Liver (tissue), 9 donors: ENCODE results near the gene CREB5. TPM values are rescaled to one million over a fixed set of nuclear protein-coding genes. Genes with fewer than 3 reads are reported as not detected.

Experiments
- DNase-seq: peaks from one replicate; pipeline ENCODE4 v3.0.0-alpha.2; 2017; ENCODE audit warnings: low spot score
- H3K27ac ChIP-seq, 2 donors: one replicate each; pipeline ENCODE4 v1.7.0; 2013; ENCODE audit warnings: inconsistent platforms in 2 of 2, low read length in 2 of 2, control low read depth in 1 of 2, low read depth in 1 of 2, mild to moderate bottlenecking in 1 of 2
- H3K27me3 ChIP-seq, 4 donors: one replicate each; pipeline versions ENCODE4 v1.6.1 to v1.7.0; 2013; ENCODE audit warnings: low read length in 3 of 4, inconsistent platforms in 1 of 4, mild to moderate bottlenecking in 1 of 4, moderate library complexity in 1 of 4; ENCODE audit not compliant: control insufficient read depth in 4 of 4, insufficient read depth in 4 of 4
- H3K36me3 ChIP-seq, 4 donors: one replicate each; pipeline versions ENCODE4 v1.6.1 to v1.7.0; 2013; ENCODE audit warnings: low read length in 3 of 4, mild to moderate bottlenecking in 3 of 4, low read depth in 1 of 4, moderate library complexity in 1 of 4; ENCODE audit not compliant: control insufficient read depth in 4 of 4, insufficient read depth in 3 of 4
- H3K4me1 ChIP-seq, 4 donors: one replicate each; pipeline versions ENCODE4 v1.6.1 to v1.7.0; 2013; ENCODE audit warnings: low read length in 3 of 4, mild to moderate bottlenecking in 3 of 4, moderate library complexity in 1 of 4; ENCODE audit not compliant: control insufficient read depth in 4 of 4, insufficient read depth in 4 of 4
- H3K4me3 ChIP-seq, 3 donors: one replicate each; pipeline versions ENCODE4 v1.6.1 to v1.7.0; 2013; ENCODE audit warnings: low read length in 3 of 3, control low read depth in 1 of 3, low read depth in 1 of 3, mild to moderate bottlenecking in 1 of 3
- H3K9ac ChIP-seq, 2 donors: one replicate each; pipeline ENCODE4 v1.7.0; 2013; ENCODE audit warnings: low read length in 2 of 2, mild to moderate bottlenecking in 2 of 2, moderate library complexity in 2 of 2, control low read depth in 1 of 2, low read depth in 1 of 2
- H3K9me3 ChIP-seq, 4 donors: one replicate each; pipeline versions ENCODE4 v1.6.1 to v1.7.0; 2013; ENCODE audit warnings: low read length in 3 of 4; ENCODE audit not compliant: control insufficient read depth in 4 of 4
- ATF3 ChIP-seq: IDR thresholded peaks from 2 replicates; pipeline ENCODE4 v1.6.1; 2016; ENCODE audit warnings: antibody characterized with exemption
- EGR1 ChIP-seq, 2 donors: IDR thresholded peaks; 2 replicates each; pipeline ENCODE4 v1.6.1; 2016 to 2018; ENCODE audit warnings: antibody characterized with exemption in 2 of 2, low read depth in 2 of 2
- FOXA1 ChIP-seq: IDR thresholded peaks from 2 replicates; pipeline ENCODE4 v1.6.1; 2016; ENCODE audit warnings: antibody characterized with exemption
- FOXA2 ChIP-seq: IDR thresholded peaks from 2 replicates; pipeline ENCODE4 v1.6.1; 2016; ENCODE audit warnings: antibody characterized with exemption
- GABPA ChIP-seq, 2 donors: IDR thresholded peaks in 1 of 2; conservative IDR thresholded peaks in 1 of 2; 2 replicates each; pipeline ENCODE4 v1.6.1; 2016; ENCODE audit warnings: antibody characterized with exemption in 2 of 2, mild to moderate bottlenecking in 1 of 2, moderate library complexity in 1 of 2
- HNF4A ChIP-seq, 2 donors: conservative IDR thresholded peaks; 2 replicates each; pipeline ENCODE4 v1.6.1; 2016; ENCODE audit warnings: antibody characterized with exemption in 2 of 2, mild to moderate bottlenecking in 2 of 2
- MAX ChIP-seq: IDR thresholded peaks from 2 replicates; pipeline ENCODE4 v1.6.1; 2016; ENCODE audit warnings: antibody characterized with exemption
- NR2F2 ChIP-seq: IDR thresholded peaks from 2 replicates; pipeline ENCODE4 v1.6.1; 2016; ENCODE audit warnings: antibody characterized with exemption
- SP1 ChIP-seq: IDR thresholded peaks from 2 replicates; pipeline ENCODE4 v1.6.1; 2018; ENCODE audit warnings: antibody characterized with exemption, mild to moderate bottlenecking
- whole genome bisulfite sequencing: extraction: QIAGEN DNeasy Blood & Tissue Kit; methylation state at CpG from one replicate; pipeline ENCODE4 v1.1.7; 2013; 5-methylcytosine and 5-hydroxymethylcytosine counted together
- polyA plus RNA-seq, 2 donors: library from polyadenylated mRNA; stranded (reverse) in 1 of 2; unstranded in 1 of 2; fragments of 200-250 nt in 1 of 2; fragments of >200 nt in 1 of 2; fragmentation: Nextera tagmentation in 1 of 2; extraction: Ambion mirVana in 1 of 2; gene quantifications; one replicate each; pipeline versions ENCODE4 v1.2.1 to v1.2.3, GENCODE V29; 2013 to 2015
- total RNA-seq, 2 donors: library from RNA; depleted of rRNA; stranded (reverse); fragments of >200 nt; gene quantifications; one replicate each; pipeline ENCODE4 v1.2.3, GENCODE V29; 2014
- TF ChIP-seq, protein P1 (sequence below): fragments of 150-350 bp; IDR thresholded peaks from 2 replicates; pipeline ENCODE4 v1.5.1; 2017; ENCODE audit warnings: improper control_type of control experiment, low read depth, low read length; ENCODE audit not compliant: missing input control
- TF ChIP-seq, protein P2 (sequence below): IDR thresholded peaks from 2 replicates; pipeline ENCODE4 v1.6.1; 2016; ENCODE audit warnings: antibody characterized with exemption
- donor health status: healthy.
- donor health status: healthy.
- donor health status: healthy.
- donor health status: healthy.
- donor health status: healthy.

Gene CREB5
- total and polyA plus RNA-seq, 4 donors, result 0.25 to 0.92 (median 0.67) TPM

DNA sequence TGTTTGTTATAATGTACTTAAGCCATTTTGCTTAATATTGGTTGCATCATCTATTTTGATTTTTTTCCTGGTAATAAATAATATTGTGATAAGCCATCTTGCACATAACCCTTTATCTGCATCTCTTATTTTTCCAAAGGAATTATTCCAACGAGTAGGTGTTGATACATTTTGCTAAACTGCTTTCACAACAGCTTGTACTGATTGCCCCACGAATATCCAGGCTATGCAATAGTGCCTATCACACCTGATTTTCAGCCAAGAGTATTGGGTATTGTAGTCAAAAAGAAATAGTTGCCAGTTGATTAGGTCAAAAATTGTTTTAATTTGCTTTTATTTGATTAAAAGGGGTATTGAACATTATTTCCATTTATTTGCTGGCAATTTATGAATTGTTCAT is 20.7 kb downstream of the CREB5 start:
- peaks cover 0 to 6% (median 3%) of the 10 kb centered on the region in 4 donors for H3K27me3 ChIP-seq
- no peak for DNase-seq
- H3K9ac ChIP-seq, result no peak overlapping the region
- no peak overlapping the region for H3K27ac ChIP-seq
- TF ChIP-seq, protein P1, sequence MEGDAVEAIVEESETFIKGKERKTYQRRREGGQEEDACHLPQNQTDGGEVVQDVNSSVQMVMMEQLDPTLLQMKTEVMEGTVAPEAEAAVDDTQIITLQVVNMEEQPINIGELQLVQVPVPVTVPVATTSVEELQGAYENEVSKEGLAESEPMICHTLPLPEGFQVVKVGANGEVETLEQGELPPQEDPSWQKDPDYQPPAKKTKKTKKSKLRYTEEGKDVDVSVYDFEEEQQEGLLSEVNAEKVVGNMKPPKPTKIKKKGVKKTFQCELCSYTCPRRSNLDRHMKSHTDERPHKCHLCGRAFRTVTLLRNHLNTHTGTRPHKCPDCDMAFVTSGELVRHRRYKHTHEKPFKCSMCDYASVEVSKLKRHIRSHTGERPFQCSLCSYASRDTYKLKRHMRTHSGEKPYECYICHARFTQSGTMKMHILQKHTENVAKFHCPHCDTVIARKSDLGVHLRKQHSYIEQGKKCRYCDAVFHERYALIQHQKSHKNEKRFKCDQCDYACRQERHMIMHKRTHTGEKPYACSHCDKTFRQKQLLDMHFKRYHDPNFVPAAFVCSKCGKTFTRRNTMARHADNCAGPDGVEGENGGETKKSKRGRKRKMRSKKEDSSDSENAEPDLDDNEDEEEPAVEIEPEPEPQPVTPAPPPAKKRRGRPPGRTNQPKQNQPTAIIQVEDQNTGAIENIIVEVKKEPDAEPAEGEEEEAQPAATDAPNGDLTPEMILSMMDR, result no peak
- no peak for TF ChIP-seq NR2F2
- no peak for TF ChIP-seq GABPA (IDR thresholded peaks at IDR 0.05 in 1 of 2, conservative IDR thresholded peaks at IDR 0.05 in 1 of 2)
- H3K4me3 ChIP-seq, result no peak overlapping the region
- H3K4me1 ChIP-seq, result no peaks in the 10 kb centered on the region
- H3K36me3 ChIP-seq, result no peaks in the 10 kb centered on the region
- H3K9me3 ChIP-seq, result no peaks in the 10 kb centered on the region
- WGBS, result 30% methylated on average over 2 of the region's 2 CpGs

DNA sequence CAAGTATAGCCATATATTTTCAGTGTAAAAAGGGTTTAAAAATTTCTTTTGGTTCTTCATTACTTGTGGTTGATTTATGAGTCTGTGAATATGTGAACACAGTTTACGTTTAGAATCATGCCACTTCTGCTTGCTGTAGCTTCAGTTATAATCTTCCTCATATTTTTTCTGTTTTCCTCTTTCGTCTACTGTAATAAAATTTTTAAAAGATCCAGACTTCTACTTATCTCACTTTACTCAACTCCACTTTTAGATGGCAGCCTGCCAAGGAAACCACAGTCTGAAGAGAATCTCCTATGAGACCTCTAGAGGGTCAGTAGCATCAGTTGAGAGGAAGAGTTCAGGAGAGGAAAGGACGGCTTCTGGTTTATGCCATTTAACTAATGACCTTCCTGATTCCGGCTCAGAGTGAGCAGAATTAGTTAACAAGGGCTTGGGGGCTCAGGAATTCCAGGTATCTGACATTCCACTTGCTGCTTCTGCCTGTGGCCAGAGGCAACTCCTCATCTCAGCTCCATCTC is 21.4 kb downstream of the CREB5 start:
- TF ChIP-seq FOXA2 (no peak), HNF4A (conservative IDR thresholded peaks at IDR 0.05) (no peak), ATF3 (no peak), EGR1 (IDR thresholded peaks at IDR 0.05; ENCODE audit: low read depth in 2 of 2) (no peak), SP1 (no peak), GABPA (IDR thresholded peaks at IDR 0.05 in 1 of 2, conservative IDR thresholded peaks at IDR 0.05 in 1 of 2) (no peak), FOXA1 (no peak), MAX (no peak)
- TF ChIP-seq, protein P1, result no peak
- TF ChIP-seq, protein P2, sequence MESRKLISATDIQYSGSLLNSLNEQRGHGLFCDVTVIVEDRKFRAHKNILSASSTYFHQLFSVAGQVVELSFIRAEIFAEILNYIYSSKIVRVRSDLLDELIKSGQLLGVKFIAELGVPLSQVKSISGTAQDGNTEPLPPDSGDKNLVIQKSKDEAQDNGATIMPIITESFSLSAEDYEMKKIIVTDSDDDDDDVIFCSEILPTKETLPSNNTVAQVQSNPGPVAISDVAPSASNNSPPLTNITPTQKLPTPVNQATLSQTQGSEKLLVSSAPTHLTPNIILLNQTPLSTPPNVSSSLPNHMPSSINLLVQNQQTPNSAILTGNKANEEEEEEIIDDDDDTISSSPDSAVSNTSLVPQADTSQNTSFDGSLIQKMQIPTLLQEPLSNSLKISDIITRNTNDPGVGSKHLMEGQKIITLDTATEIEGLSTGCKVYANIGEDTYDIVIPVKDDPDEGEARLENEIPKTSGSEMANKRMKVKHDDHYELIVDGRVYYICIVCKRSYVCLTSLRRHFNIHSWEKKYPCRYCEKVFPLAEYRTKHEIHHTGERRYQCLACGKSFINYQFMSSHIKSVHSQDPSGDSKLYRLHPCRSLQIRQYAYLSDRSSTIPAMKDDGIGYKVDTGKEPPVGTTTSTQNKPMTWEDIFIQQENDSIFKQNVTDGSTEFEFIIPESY, result no peak
- Histone ChIP-seq H3K36me3 (no peaks in the 10 kb centered on the region), H3K9ac (no peak overlapping the region), H3K4me1 (no peaks in the 10 kb centered on the region), H3K4me3 (no peak overlapping the region), H3K27ac (no peak overlapping the region), H3K27me3 (peaks cover 0 to 6% (median 4%) of the 10 kb centered on the region in 4 donors), H3K9me3 (no peaks in the 10 kb centered on the region)
- WGBS, result 37% methylated on average over 4 of the region's 4 CpGs
- DNase-seq, result no peak
